Measurements from ENCODE around the gene PNPLA6. TPM values are rescaled to one million over a fixed set of nuclear protein-coding genes. Genes with fewer than 3 reads are reported as not detected.
A peak's percentile ranks its signal among the peaks of the same experiment; 100 is the strongest.

PNPLA6 gene
- total and polyA plus RNA-seq, 9 of the 15 experiments (the other 6 are each of a cell fraction or from before 2014, with no cell fraction given): 0.07 to 30.2 (median 8.3) TPM

DNA sequence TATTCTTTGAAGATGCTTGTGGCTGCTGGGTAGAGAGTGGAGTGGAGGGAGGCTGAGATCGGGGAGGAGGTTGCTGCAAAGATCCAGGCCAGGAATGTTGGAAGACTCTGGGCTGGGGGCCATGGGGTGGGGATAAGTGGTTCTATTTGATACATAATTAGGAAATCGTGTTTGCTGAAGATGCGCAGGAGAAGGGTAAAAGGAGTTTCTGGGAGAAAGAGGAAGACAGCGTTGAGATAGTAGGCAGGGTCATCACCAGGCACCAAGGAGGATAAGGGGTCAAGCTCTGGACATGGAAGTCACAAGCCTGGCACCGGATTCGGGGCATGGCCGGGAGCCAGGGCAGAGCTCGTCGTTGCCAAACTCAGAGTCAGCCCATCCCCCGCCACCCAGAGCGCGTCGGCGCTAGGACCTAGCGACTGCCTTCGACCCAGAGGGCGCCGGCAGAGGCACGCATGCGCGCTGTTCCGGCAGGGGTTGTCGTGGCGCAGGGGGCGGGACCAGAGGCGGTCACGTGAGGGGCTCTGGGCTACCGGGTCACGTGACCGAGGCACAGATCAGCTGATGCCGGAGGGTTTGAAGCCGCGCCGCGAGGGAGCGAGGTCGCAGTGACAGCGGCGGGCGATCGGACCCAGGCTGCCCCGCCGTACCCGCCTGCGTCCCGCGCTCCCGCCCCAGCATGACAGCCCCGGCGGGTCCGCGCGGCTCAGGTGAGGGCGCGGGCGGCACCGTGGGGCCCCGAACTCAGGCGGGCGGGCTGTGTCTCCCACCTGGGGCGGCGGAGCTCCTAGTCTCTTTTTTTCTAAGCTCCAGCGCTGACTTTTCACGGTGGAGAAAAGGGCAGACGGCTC, 13.2 kb upstream of the PNPLA6 start, which contains the start of gene MCOLN1 (continued):
- TF ChIP-seq XRCC5 (IDR thresholded peaks at IDR 0.05; ENCODE audit: low read depth, low read length): peak; percentile 93; the same call in 1 of the 2 replicates
- no peak for TF ChIP-seq POLR2AphosphoS2 (IDR thresholded peaks at IDR 0.05; ENCODE audit: low read length)
- TF ChIP-seq ZC3H11A (IDR thresholded peaks at IDR 0.05; ENCODE audit: low read depth, low read length): no peak
- TF ChIP-seq, protein P1, sequence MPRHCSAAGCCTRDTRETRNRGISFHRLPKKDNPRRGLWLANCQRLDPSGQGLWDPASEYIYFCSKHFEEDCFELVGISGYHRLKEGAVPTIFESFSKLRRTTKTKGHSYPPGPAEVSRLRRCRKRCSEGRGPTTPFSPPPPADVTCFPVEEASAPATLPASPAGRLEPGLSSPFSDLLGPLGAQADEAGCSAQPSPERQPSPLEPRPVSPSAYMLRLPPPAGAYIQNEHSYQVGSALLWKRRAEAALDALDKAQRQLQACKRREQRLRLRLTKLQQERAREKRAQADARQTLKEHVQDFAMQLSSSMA (CRISPR knock-in tag; IDR thresholded peaks at IDR 0.05): peak; percentile 88
- TF ChIP-seq POLR2AphosphoS5 (IDR thresholded peaks at IDR 0.05; ENCODE audit: control insufficient read depth, insufficient read depth, low read depth, low read length): no peak
- TF ChIP-seq KLF1 (tag; IDR thresholded peaks at IDR 0.05): no peak
- no peak for TF ChIP-seq MBD2 (IDR thresholded peaks at IDR 0.05; ENCODE audit: borderline replicate concordance, low read depth)
- peak; percentile 85 for TF ChIP-seq OTX1 (CRISPR knock-in tag; IDR thresholded peaks at IDR 0.05)
- TF ChIP-seq, protein P2, sequence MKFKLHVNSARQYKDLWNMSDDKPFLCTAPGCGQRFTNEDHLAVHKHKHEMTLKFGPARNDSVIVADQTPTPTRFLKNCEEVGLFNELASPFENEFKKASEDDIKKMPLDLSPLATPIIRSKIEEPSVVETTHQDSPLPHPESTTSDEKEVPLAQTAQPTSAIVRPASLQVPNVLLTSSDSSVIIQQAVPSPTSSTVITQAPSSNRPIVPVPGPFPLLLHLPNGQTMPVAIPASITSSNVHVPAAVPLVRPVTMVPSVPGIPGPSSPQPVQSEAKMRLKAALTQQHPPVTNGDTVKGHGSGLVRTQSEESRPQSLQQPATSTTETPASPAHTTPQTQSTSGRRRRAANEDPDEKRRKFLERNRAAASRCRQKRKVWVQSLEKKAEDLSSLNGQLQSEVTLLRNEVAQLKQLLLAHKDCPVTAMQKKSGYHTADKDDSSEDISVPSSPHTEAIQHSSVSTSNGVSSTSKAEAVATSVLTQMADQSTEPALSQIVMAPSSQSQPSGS (CRISPR knock-in tag; IDR thresholded peaks at IDR 0.05): no peak
- TF ChIP-seq LCOR (CRISPR knock-in tag; IDR thresholded peaks at IDR 0.05): 0 out of 2 replicates have a peak, but pooled peaks have one; percentile 48
- TF ChIP-seq, protein P3, sequence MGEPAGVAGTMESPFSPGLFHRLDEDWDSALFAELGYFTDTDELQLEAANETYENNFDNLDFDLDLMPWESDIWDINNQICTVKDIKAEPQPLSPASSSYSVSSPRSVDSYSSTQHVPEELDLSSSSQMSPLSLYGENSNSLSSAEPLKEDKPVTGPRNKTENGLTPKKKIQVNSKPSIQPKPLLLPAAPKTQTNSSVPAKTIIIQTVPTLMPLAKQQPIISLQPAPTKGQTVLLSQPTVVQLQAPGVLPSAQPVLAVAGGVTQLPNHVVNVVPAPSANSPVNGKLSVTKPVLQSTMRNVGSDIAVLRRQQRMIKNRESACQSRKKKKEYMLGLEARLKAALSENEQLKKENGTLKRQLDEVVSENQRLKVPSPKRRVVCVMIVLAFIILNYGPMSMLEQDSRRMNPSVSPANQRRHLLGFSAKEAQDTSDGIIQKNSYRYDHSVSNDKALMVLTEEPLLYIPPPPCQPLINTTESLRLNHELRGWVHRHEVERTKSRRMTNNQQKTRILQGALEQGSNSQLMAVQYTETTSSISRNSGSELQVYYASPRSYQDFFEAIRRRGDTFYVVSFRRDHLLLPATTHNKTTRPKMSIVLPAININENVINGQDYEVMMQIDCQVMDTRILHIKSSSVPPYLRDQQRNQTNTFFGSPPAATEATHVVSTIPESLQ (CRISPR knock-in tag; IDR thresholded peaks at IDR 0.05): no peak
- TF ChIP-seq, protein P4, sequence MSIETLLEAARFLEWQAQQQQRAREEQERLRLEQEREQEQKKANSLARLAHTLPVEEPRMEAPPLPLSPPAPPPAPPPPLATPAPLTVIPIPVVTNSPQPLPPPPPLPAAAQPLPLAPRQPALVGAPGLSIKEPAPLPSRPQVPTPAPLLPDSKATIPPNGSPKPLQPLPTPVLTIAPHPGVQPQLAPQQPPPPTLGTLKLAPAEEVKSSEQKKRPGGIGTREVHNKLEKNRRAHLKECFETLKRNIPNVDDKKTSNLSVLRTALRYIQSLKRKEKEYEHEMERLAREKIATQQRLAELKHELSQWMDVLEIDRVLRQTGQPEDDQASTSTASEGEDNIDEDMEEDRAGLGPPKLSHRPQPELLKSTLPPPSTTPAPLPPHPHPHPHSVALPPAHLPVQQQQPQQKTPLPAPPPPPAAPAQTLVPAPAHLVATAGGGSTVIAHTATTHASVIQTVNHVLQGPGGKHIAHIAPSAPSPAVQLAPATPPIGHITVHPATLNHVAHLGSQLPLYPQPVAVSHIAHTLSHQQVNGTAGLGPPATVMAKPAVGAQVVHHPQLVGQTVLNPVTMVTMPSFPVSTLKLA (conservative IDR thresholded peaks at IDR 0.05): peak; percentile 86 to 95
- no peak for TF ChIP-seq ZNF197 (CRISPR knock-in tag; IDR thresholded peaks at IDR 0.05; ENCODE audit: low read depth)
- TF ChIP-seq, protein P5, sequence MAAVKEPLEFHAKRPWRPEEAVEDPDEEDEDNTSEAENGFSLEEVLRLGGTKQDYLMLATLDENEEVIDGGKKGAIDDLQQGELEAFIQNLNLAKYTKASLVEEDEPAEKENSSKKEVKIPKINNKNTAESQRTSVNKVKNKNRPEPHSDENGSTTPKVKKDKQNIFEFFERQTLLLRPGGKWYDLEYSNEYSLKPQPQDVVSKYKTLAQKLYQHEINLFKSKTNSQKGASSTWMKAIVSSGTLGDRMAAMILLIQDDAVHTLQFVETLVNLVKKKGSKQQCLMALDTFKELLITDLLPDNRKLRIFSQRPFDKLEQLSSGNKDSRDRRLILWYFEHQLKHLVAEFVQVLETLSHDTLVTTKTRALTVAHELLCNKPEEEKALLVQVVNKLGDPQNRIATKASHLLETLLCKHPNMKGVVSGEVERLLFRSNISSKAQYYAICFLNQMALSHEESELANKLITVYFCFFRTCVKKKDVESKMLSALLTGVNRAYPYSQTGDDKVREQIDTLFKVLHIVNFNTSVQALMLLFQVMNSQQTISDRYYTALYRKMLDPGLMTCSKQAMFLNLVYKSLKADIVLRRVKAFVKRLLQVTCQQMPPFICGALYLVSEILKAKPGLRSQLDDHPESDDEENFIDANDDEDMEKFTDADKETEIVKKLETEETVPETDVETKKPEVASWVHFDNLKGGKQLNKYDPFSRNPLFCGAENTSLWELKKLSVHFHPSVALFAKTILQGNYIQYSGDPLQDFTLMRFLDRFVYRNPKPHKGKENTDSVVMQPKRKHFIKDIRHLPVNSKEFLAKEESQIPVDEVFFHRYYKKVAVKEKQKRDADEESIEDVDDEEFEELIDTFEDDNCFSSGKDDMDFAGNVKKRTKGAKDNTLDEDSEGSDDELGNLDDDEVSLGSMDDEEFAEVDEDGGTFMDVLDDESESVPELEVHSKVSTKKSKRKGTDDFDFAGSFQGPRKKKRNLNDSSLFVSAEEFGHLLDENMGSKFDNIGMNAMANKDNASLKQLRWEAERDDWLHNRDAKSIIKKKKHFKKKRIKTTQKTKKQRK (IDR thresholded peaks at IDR 0.05; ENCODE audit: borderline replicate concordance, low read depth, low read length): no peak
- no peak for TF ChIP-seq ZNF354B (CRISPR knock-in tag; IDR thresholded peaks at IDR 0.05)
- TF ChIP-seq, protein P6, sequence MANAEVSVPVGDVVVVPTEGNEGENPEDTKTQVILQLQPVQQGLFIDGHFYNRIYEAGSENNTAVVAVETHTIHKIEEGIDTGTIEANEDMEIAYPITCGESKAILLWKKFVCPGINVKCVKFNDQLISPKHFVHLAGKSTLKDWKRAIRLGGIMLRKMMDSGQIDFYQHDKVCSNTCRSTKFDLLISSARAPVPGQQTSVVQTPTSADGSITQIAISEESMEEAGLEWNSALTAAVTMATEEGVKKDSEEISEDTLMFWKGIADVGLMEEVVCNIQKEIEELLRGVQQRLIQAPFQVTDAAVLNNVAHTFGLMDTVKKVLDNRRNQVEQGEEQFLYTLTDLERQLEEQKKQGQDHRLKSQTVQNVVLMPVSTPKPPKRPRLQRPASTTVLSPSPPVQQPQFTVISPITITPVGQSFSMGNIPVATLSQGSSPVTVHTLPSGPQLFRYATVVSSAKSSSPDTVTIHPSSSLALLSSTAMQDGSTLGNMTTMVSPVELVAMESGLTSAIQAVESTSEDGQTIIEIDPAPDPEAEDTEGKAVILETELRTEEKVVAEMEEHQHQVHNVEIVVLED (CRISPR knock-in tag; IDR thresholded peaks at IDR 0.05): peak; percentile 77
